ENCODE measurements around the gene SULT1C3. TPM values are rescaled to one million over a fixed set of nuclear protein-coding genes. Genes with fewer than 3 reads are reported as not detected.

Gene SULT1C3
- total and polyA plus RNA-seq, 3 donors from 2014 or later: not detected

- intact Hi-C loops (cut with DNase I; ENCODE audit: low total_unique reads): no loop called here
- H3K36me3 ChIP-seq (ENCODE audit: low read depth, missing control alignments): no peaks in the 10 kb centered on the region
- no peak for DNase-seq
- TF ChIP-seq POLR2A (IDR thresholded peaks at IDR 0.05) (no peak), CTCF (IDR thresholded peaks at IDR 0.05) (no peak)
- H3K4me3 ChIP-seq: no peak overlapping the region
- no peak overlapping the region for H3K27ac ChIP-seq
- no peaks in the 10 kb centered on the region for H3K9me3 ChIP-seq
- H3K4me1 ChIP-seq: no peaks in the 10 kb centered on the region
- no peaks in the 10 kb centered on the region for H3K27me3 ChIP-seq
- 72 to 83% methylated on average over 3 of the region's 3 CpGs for WGBS, 2 donors
Measured at GRCh38 chr2:108266218-108266617, 26.4 kb downstream of the SULT1C3 start.

- no peak overlapping the region for H3K27ac ChIP-seq
Measured at GRCh38 chr2:108267101-108267500, 27.3 kb downstream of the SULT1C3 start.

GRCh38 chr2:108268001-108268400, 28.2 kb downstream of the SULT1C3 start:
- no peak for TF ChIP-seq CTCF (IDR thresholded peaks at IDR 0.05)
- no peak for TF ChIP-seq POLR2A (IDR thresholded peaks at IDR 0.05)
- WGBS, 2 donors: 79 to 81% methylated on average over 4 of the region's 4 CpGs
- intact Hi-C loops (cut with DNase I; ENCODE audit: low total_unique reads): no loop called here
- H3K36me3 ChIP-seq (ENCODE audit: low read depth, missing control alignments): no peaks in the 10 kb centered on the region
- H3K27ac ChIP-seq: no peak overlapping the region
- H3K4me1 ChIP-seq: no peaks in the 10 kb centered on the region
- no peak overlapping the region for H3K4me3 ChIP-seq
- H3K27me3 ChIP-seq: no peaks in the 10 kb centered on the region
- H3K9me3 ChIP-seq: no peaks in the 10 kb centered on the region
- DNase-seq: no peak

More at GRCh38 chr2:108267101-108267500, 27.3 kb downstream of the SULT1C3 start:
- Histone ChIP-seq H3K27me3 (no peaks in the 10 kb centered on the region), H3K4me3 (no peak overlapping the region), H3K36me3 (ENCODE audit: low read depth, missing control alignments) (no peaks in the 10 kb centered on the region), H3K4me1 (no peaks in the 10 kb centered on the region), H3K9me3 (no peaks in the 10 kb centered on the region)
- TF ChIP-seq POLR2A (IDR thresholded peaks at IDR 0.05) (no peak), CTCF (IDR thresholded peaks at IDR 0.05) (no peak)
- 54 to 70% methylated on average over 5 of the region's 5 CpGs for WGBS, 2 donors
- intact Hi-C loops (cut with DNase I; ENCODE audit: low total_unique reads): no loop called here
- DNase-seq: no peak

GRCh38 chr2:108270346-108270745, 30.6 kb downstream of the SULT1C3 start:
- Histone ChIP-seq H3K4me3 (no peak overlapping the region), H3K4me1 (no peaks in the 10 kb centered on the region), H3K27me3 (no peaks in the 10 kb centered on the region), H3K9me3 (no peaks in the 10 kb centered on the region), H3K27ac (no peak overlapping the region), H3K36me3 (ENCODE audit: low read depth, missing control alignments) (no peaks in the 10 kb centered on the region)
- intact Hi-C loops (cut with DNase I; ENCODE audit: low total_unique reads): no loop called here
- DNase-seq: no peak
- TF ChIP-seq CTCF (IDR thresholded peaks at IDR 0.05) (no peak), POLR2A (IDR thresholded peaks at IDR 0.05) (no peak)
- 73 to 88% methylated on average over 3 of the region's 3 CpGs for WGBS, 2 donors

GRCh38 chr2:108270768-108271506, 31.2 kb downstream of the SULT1C3 start:
- Histone ChIP-seq H3K27me3 (no peaks in the 10 kb centered on the region), H3K27ac (no peak overlapping the region), H3K36me3 (ENCODE audit: low read depth, missing control alignments) (no peaks in the 10 kb centered on the region), H3K4me3 (no peak overlapping the region), H3K9me3 (no peaks in the 10 kb centered on the region), H3K4me1 (no peaks in the 10 kb centered on the region)
- intact Hi-C loops (cut with DNase I; ENCODE audit: low total_unique reads): no loop called here
- TF ChIP-seq POLR2A (IDR thresholded peaks at IDR 0.05): no peak
- TF ChIP-seq CTCF (IDR thresholded peaks at IDR 0.05): no peak
- WGBS, 2 donors: 84 to 92% methylated on average over 3 to 5 of the region's 5 CpGs
- DNase-seq: no peak

All from testis (tissue), 3 donors.